HepG2 (cell line): ENCODE measurements around the gene EMID1. TPM values are rescaled to one million over a fixed set of nuclear protein-coding genes. Genes with fewer than 3 reads are reported as not detected.
A peak's percentile ranks its signal among the peaks of the same experiment; 100 is the strongest.

ENCODE experiments used
- ATAC-seq: fragments of 200-7000 bp; cut with Tn5 transposase; 3 replicates; pipeline ENCODE4 v1.9.1; 2020; ENCODE audit warnings: mild to moderate bottlenecking, moderate library complexity
- BruUV-seq: library from RNA; stranded (reverse); fragments of 400-500 nt; replicated peaks from 2 replicates; lab custom pipeline; 2021; lab: Mats Ljungman, UMichigan
- CTCF ChIA-PET: fragments of 300-600 bp; formaldehyde crosslinking; extraction: SDS; loops from one replicate; lab custom pipeline; 2021; ENCODE audit warnings: low total read pairs, inconsistent platforms, low intra/inter-chr PET ratio; lab: Yijun Ruan, JAX
- POLR2A ChIA-PET: fragments of 350-600 bp; sonication (Branson Sonifier 250); formaldehyde crosslinking; loops from one replicate; lab custom pipeline; 2020; ENCODE audit warnings: antibody characterized with exemption, inconsistent platforms; lab: Yijun Ruan, JAX
- DNase-seq: peaks from one replicate; pipeline ENCODE4 v3.0.0-alpha.2; 2015; ENCODE audit warnings: low spot score
- FAIRE-seq: peaks from 3 replicates; lab custom pipeline; 2011; peaks lifted over from hg19 to GRCh38; lab: Jason Lieb, UNC
- H2AFZ ChIP-seq: one replicate; pipeline ENCODE4 v1.6.1; 2011; ENCODE audit warnings: low read length, inconsistent platforms
- H3K27ac ChIP-seq: fragments of 300-600 bp; 3 replicates; pipeline ENCODE4 v1.8.0; 2011; ENCODE audit warnings: mixed run types, mild to moderate bottlenecking, mixed read lengths, low read length, inconsistent platforms; ENCODE audit not compliant: insufficient read depth; ENCODE audit errors: extremely low read length
- H3K27me3 ChIP-seq, 2 experiments: fragments of 200-600 bp in 1 of 2; 2 replicates in 1 of 2; 3 replicates in 1 of 2; pipeline versions ENCODE4 v1.6.0 to v1.8.0; 2011; ENCODE audit warnings: low read length in 2 of 2, mild to moderate bottlenecking in 2 of 2, moderate library complexity in 2 of 2, inconsistent platforms in 1 of 2; ENCODE audit not compliant: insufficient read depth in 2 of 2, control insufficient read depth in 1 of 2
- H3K36me3 ChIP-seq, 2 experiments: fragments of 200-600 bp in 1 of 2; replicated peaks in 1 of 2; 2 replicates in 1 of 2; 3 replicates in 1 of 2; pipeline versions ENCODE4 v1.5.1 to v1.8.0; 2011; ENCODE audit warnings: low read length in 2 of 2, inconsistent platforms in 1 of 2; ENCODE audit not compliant: insufficient read depth in 2 of 2, control insufficient read depth in 1 of 2
- H3K4me1 ChIP-seq: 2 replicates; pipeline ENCODE4 v1.5.1; 2012; ENCODE audit warnings: low read length, inconsistent platforms; ENCODE audit not compliant: insufficient read depth
- H3K4me2 ChIP-seq: 2 replicates; pipeline ENCODE4 v1.6.0; 2011; ENCODE audit warnings: low read depth, low read length, inconsistent platforms
- H3K4me3 ChIP-seq, 3 experiments: fragments of 200-600 bp in 1 of 3; sonication (generic), shearing (Covaris generic) in 1 of 3; replicated peaks in 1 of 3; 2 replicates each; pipeline ENCODE4 v1.5.1; 2011 to 2016; ENCODE audit warnings: low read length in 3 of 3, inconsistent platforms in 2 of 3, low read depth in 2 of 3, mild to moderate bottlenecking in 2 of 3, control low read depth in 1 of 3, mixed read lengths in 1 of 3; ENCODE audit not compliant: insufficient read depth in 1 of 3
- H3K79me2 ChIP-seq: one replicate; pipeline ENCODE4 v1.6.1; 2011; ENCODE audit warnings: low read length, inconsistent platforms; ENCODE audit not compliant: insufficient read depth
- H3K9ac ChIP-seq: 2 replicates; pipeline ENCODE4 v1.6.0; 2011; ENCODE audit warnings: mild to moderate bottlenecking, low read depth, low read length, inconsistent platforms; ENCODE audit not compliant: insufficient read depth
- H3K9me3 ChIP-seq: 2 replicates; pipeline ENCODE4 v1.5.1; 2012; ENCODE audit warnings: mild to moderate bottlenecking, low read length
- H4K20me1 ChIP-seq: 2 replicates; pipeline ENCODE4 v1.6.0; 2011; ENCODE audit warnings: inconsistent platforms, mild to moderate bottlenecking, low read length, moderate library complexity; ENCODE audit not compliant: insufficient read depth
- AHDC1 ChIP-seq: sonication (generic); formaldehyde crosslinking; IDR thresholded peaks from 2 replicates; pipeline ENCODE4 v1.5.1; 2020; ENCODE audit warnings: mild to moderate bottlenecking, missing genetic modification reagents, borderline replicate concordance
- MLX ChIP-seq: IDR thresholded peaks from 2 replicates; pipeline ENCODE4 v1.6.1; 2016
- POLR2A ChIP-seq, 2 experiments: IDR thresholded peaks; 2 replicates each; pipeline ENCODE4 v1.6.1; 2011; ENCODE audit warnings: low read depth in 2 of 2, low read length in 2 of 2, mild to moderate bottlenecking in 1 of 2, moderate library complexity in 1 of 2; ENCODE audit not compliant: insufficient read depth in 1 of 2
- SIX4 ChIP-seq: sonication (generic); formaldehyde crosslinking; IDR thresholded peaks from 2 replicates; pipeline ENCODE4 v1.4.0; 2020; ENCODE audit warnings: missing genetic modification reagents
- TBX3 ChIP-seq: fragments of 450-650 bp; IDR thresholded peaks from 2 replicates; pipeline ENCODE4 v1.6.1; 2017; ENCODE audit warnings: antibody characterized with exemption, mild to moderate bottlenecking, inconsistent platforms, borderline replicate concordance
- ZNF12 ChIP-seq: sonication (generic); formaldehyde crosslinking; IDR thresholded peaks from 2 replicates; pipeline ENCODE4 v1.5.0; 2020; ENCODE audit warnings: missing genetic modification reagents
- ZNF605 ChIP-seq: sonication (generic); formaldehyde crosslinking; IDR thresholded peaks from 2 replicates; pipeline ENCODE4 v1.8.0; 2022; ENCODE audit warnings: mild to moderate bottlenecking, missing genetic modification reagents
- ZNF687 ChIP-seq: sonication (generic); formaldehyde crosslinking; IDR thresholded peaks from 2 replicates; pipeline ENCODE4 v1.5.1; 2020; ENCODE audit warnings: mild to moderate bottlenecking, missing genetic modification reagents, moderate library complexity
- ZNF780A ChIP-seq: sonication (generic); formaldehyde crosslinking; IDR thresholded peaks from 2 replicates; pipeline ENCODE4 v1.8.0; 2022; ENCODE audit warnings: mild to moderate bottlenecking, missing genetic modification reagents, moderate library complexity
- ZNF839 ChIP-seq: sonication (generic); formaldehyde crosslinking; IDR thresholded peaks from 2 replicates; pipeline ENCODE4 v1.4.0; 2020; ENCODE audit warnings: missing genetic modification reagents, mild to moderate bottlenecking, borderline replicate concordance
- WGBS: methylation state at CpG from one replicate; pipeline ENCODE4 v1.1.6; 2017; ENCODE audit warnings: low lambda C conversion rate; 5-methylcytosine and 5-hydroxymethylcytosine counted together
- in situ Hi-C: cut with HindIII; loops from 2 replicates; pipeline ENCODE4 v1.10.0; 2017; ENCODE audit warnings: low pct_unique_long_range_greater_than_20kb; ENCODE audit not compliant: extremely low pct_ligation_motif_present
- intact Hi-C: fragments of 100-400 bp; cut with micrococcal nuclease; formaldehyde crosslinking; loops from one replicate; pipeline ENCODE4 v1.10.0; 2022; ENCODE audit not compliant: unreplicated experiment
- polyA plus RNA-seq, 8 experiments: library from polyadenylated mRNA; depleted of rRNA in 3 of 8; stranded (reverse) in 7 of 8; unstranded in 1 of 8; fragments of >200 nt; fragmentation: Illumina TruSeq in 4 of 8; extraction: Trizol in 4 of 8; gene quantifications; 2 replicates each; pipeline versions ENCODE4 v1.2.1 to v1.2.3, GENCODE V29; 2011 to 2016; ENCODE audit warnings: low read depth in 4 of 8, missing spikeins in 1 of 8, mixed read lengths in 1 of 8; ENCODE audit not compliant: insufficient read depth in 1 of 8
- total RNA-seq, 5 experiments: library from RNA; depleted of rRNA; stranded (reverse); fragments of >200 nt; fragmentation: Illumina TruSeq; extraction: Trizol; gene quantifications; 2 replicates each; pipeline ENCODE4 v1.2.3, GENCODE V29; 2016; ENCODE audit warnings: low read depth in 1 of 5

The EMID1 gene
- total and polyA plus RNA-seq, 2 of the 13 experiments (the other 11 are each of a cell fraction or from before 2014, with no cell fraction given) = 0.45 to 0.82 TPM

- Histone ChIP-seq H3K27ac (no peak overlapping the region), H3K36me3 (no peaks in the 10 kb centered on the region), H3K4me3 (peak overlapping the region in 1 of 3 experiments; percentile 15; a peak in 1 of 6 replicates), H3K9me3 (no peaks in the 10 kb centered on the region), H3K27me3 (peaks cover 0 to 11% of the 10 kb centered on the region in 2 experiments; a peak in 3 of 5 replicates), H3K79me2 (no peaks in the 10 kb centered on the region), H4K20me1 (no peaks in the 10 kb centered on the region), H2AFZ (no peak overlapping the region), H3K4me1 (peaks cover 41% of the 10 kb centered on the region), H3K4me2 (peak overlapping the region; percentile 30; the same call in 1 of the 2 replicates), H3K9ac (no peak overlapping the region)
- FAIRE-seq (no peak), DNase-seq (peak; percentile 65), ATAC-seq (peak; percentile 84)
- ChIA-PET POLR2A (interaction anchor here (1.8 kb wide), 1 partner anchor 11 kb away, joined by 5 read pairs; the partner anchor contains the start of gene EMID1), CTCF (no interaction called here)
- WGBS = 25% methylated on average over 8 of the region's 14 CpGs
- intact Hi-C loops (no loop called here), in situ Hi-C loops (no loop called here)
- BruUV-seq = no TSS peak
- TF ChIP-seq SIX4 (CRISPR knock-in tag) (no peak), ZNF780A (no peak), ZNF12 (CRISPR knock-in tag) (peak; percentile 60), AHDC1 (peak; percentile 57; the same call in 1 of the 2 replicates), ZNF605 (CRISPR knock-in tag) (peak; percentile 39; the same call in 1 of the 2 replicates), ZNF687 (CRISPR knock-in tag) (peak; percentile 45), ZNF839 (CRISPR knock-in tag) (peak; percentile 29; the same call in 1 of the 2 replicates), POLR2A (IDR thresholded peaks at IDR 0.05; ENCODE audit: insufficient read depth in 1 of 2, low read depth in 2 of 2, low read length in 2 of 2) (no peak), TBX3 (no peak), MLX (0 out of 2 replicates have a peak, but pooled peaks have one; percentile 61)
Observed at GRCh38 chr22:29216873-29217666, 11.4 kb downstream of the EMID1 start.
